Measurements from ENCODE around the gene ZNF48.

Gene ZNF48

GRCh38 chr16:30368122-30368791 is 27.0 kb upstream of the ZNF48 start:
- TF ChIP-seq GATA1 (IDR thresholded peaks at IDR 0.05; ENCODE audit: low read depth, low read length) (no peak), POLR2A (IDR thresholded peaks at IDR 0.05; ENCODE audit: low read length) (no peak)
- DNase-seq: no peak

GRCh38 chr16:30368792-30369090 is 26.5 kb upstream of the ZNF48 start:
- DNase-seq: no peak
- no peak for TF ChIP-seq GATA1 (IDR thresholded peaks at IDR 0.05; ENCODE audit: low read depth, low read length)
- no peak for TF ChIP-seq POLR2A (IDR thresholded peaks at IDR 0.05; ENCODE audit: low read length)

- TF ChIP-seq POLR2A (IDR thresholded peaks at IDR 0.05; ENCODE audit: low read length) (no peak), GATA1 (IDR thresholded peaks at IDR 0.05; ENCODE audit: low read depth, low read length) (no peak)
- DNase-seq: peak; percentile 67 to 72
Observed at GRCh38 chr16:30369091-30369937, 25.9 kb upstream of the ZNF48 start.

- DNase-seq: no peak
- TF ChIP-seq POLR2A (IDR thresholded peaks at IDR 0.05; ENCODE audit: low read length): no peak
Observed at GRCh38 chr16:30369938-30370455, 25.2 kb upstream of the ZNF48 start.

- TF ChIP-seq GATA1 (IDR thresholded peaks at IDR 0.05; ENCODE audit: low read depth, low read length) (no peak), POLR2A (IDR thresholded peaks at IDR 0.05; ENCODE audit: low read length) (peak; percentile 54)
- peak; percentile 100 for DNase-seq
Observed at GRCh38 chr16:30370456-30371247, 24.6 kb upstream of the ZNF48 start, which contains the start of gene TBC1D10B. TSS of gene TBC1D10B (minus strand) at chr16:30370494. CDS start at chr16:30370183, 311 bp downstream.

- TF ChIP-seq POLR2A (IDR thresholded peaks at IDR 0.05; ENCODE audit: low read length) (no peak), GATA1 (IDR thresholded peaks at IDR 0.05; ENCODE audit: low read depth, low read length) (no peak)
- no peak for DNase-seq
Observed at GRCh38 chr16:30371248-30371816, 23.9 kb upstream of the ZNF48 start.

- peak in 1 of 2 experiments; percentile 62 for DNase-seq
- TF ChIP-seq GATA1 (IDR thresholded peaks at IDR 0.05; ENCODE audit: low read depth, low read length): no peak
- TF ChIP-seq POLR2A (IDR thresholded peaks at IDR 0.05; ENCODE audit: low read length): no peak
Observed at GRCh38 chr16:30372038-30372712, 23.0 kb upstream of the ZNF48 start.

DNA sequence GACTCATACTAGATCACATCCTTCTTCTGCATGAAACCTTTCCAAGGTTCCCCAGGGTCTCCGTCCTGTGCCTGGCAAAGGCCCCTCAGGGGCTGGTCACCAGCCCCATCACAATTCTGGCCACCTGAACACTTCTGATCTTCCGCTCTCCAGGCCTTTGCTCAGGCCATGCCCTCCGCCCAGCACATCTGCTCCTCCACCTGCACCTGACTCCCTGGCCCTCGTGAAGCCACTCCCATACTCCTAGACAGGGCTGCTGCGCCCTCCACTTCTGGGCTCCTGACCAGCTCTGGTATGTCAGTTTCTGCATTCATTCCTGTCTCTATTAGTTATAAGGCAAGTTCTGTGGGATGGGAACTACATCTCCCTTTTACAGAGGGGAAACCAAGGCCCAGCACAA is 22.5 kb upstream of the ZNF48 start:
- DNase-seq: no peak
- no peak for TF ChIP-seq GATA1 (IDR thresholded peaks at IDR 0.05; ENCODE audit: low read depth, low read length)
- TF ChIP-seq POLR2A (IDR thresholded peaks at IDR 0.05; ENCODE audit: low read length): no peak

- TF ChIP-seq GATA1 (IDR thresholded peaks at IDR 0.05; ENCODE audit: low read depth, low read length) (no peak), POLR2A (IDR thresholded peaks at IDR 0.05; ENCODE audit: low read length) (no peak)
- no peak for DNase-seq
Observed at GRCh38 chr16:30374538-30374937, 20.7 kb upstream of the ZNF48 start, which contains the start of gene MYL11. TSS of gene MYL11 (plus strand) at chr16:30374802. CDS start at chr16:30374858, 56 bp downstream.

DNA sequence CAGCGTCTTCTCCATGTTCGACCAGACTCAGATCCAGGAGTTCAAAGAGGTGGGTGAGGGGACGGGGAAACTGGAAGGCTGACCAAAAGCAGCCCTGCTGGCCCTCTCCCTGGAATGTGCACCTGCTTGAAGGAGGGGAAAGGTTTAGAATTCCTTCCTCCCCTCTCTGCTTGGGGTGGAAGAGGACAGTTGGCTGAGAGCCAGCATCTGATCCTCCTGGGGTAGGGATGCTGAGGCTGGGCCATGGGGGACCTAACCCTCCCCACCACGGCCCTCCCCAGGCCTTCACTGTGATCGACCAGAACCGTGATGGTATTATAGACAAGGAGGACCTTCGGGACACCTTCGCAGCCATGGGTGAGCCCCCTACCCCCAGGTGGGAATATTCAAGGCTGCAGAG is 19.4 kb upstream of the ZNF48 start:
- DNase-seq: no peak
- TF ChIP-seq POLR2A (IDR thresholded peaks at IDR 0.05; ENCODE audit: low read length): no peak
- TF ChIP-seq GATA1 (IDR thresholded peaks at IDR 0.05; ENCODE audit: low read depth, low read length): no peak

- TF ChIP-seq POLR2A (IDR thresholded peaks at IDR 0.05; ENCODE audit: low read length) (no peak), GATA1 (IDR thresholded peaks at IDR 0.05; ENCODE audit: low read depth, low read length) (no peak)
- DNase-seq: no peak
Observed at GRCh38 chr16:30376461-30376902, 18.7 kb upstream of the ZNF48 start.

DNA sequence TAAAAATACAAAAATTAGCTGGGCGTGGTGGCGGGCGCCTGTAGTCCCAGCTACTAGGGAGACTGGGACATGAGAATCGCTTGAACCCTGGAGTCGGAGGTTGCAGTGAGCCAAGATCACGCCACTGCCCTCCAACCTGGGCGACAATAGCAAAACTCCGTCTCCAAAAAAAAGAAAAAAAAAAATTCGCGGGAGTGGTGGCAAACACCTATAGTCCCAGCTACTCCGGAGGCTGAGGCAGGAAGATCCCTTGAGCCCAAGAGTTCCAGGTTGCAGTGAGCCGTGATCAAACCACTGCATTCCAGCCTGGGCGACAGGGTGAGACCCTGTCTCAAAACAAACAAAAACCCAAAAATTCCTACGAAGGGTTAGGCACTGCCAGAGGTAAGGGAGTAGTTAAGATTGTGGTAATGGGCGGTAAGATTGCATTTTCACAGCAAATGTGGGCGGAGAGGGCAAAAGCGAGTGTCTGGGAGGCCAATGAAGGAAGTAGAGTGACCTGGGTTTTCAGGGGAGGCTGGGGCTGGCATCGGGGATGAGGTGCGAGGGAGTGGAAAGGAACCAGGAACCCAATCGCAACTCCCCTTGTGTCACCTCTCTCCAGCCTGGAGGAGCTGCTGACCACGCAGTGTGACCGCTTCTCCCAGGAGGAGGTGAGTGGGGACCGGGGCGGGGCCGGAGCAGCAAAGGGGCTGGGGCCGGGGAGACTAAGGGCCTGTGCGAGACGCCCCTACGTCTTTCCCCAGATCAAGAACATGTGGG is 18.0 kb upstream of the ZNF48 start:
- TF ChIP-seq GATA1 (IDR thresholded peaks at IDR 0.05; ENCODE audit: low read depth, low read length): no peak
- TF ChIP-seq POLR2A (IDR thresholded peaks at IDR 0.05; ENCODE audit: low read length): no peak
- DNase-seq: no peak

Data from erythroblast (primary cell).